ENCODE results near the gene WDR1.

DNA sequence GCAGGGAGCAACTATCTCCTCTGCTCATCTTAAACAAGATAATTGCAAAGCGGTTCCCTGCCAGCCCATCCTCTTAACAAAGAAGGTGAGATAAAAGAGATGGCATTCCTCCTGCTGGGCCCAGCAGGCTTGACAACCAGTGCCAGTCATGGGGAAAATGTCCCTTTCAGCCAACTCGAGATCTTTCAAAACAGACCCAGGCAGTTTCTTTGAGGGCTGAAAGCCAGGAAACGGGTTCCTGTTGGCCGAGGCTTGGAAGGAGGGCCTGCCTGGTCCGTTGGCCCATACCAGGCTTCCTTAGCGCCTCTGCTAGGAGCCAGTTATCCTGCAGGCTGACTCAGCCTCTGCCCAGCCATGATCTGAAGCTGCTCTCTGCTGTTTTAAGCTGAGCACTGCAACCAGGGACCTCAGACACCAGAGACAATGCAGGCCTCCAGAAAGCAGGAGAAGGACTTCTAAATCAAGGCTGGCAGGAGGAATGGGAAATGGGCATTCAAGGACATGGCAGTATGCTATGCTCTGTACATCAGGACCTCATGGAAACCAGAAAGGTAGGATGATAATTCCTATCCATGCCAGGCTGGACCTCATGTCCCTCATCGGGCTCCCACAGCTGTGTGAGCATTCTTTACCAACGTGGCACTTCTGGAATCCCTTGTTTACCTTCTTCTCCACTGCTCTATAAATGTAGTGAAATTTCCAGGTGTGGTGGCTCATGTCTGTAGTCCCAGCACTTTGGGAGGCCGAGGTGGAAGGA, 52.9 kb downstream of the WDR1 start:
- TF ChIP-seq, protein P1, sequence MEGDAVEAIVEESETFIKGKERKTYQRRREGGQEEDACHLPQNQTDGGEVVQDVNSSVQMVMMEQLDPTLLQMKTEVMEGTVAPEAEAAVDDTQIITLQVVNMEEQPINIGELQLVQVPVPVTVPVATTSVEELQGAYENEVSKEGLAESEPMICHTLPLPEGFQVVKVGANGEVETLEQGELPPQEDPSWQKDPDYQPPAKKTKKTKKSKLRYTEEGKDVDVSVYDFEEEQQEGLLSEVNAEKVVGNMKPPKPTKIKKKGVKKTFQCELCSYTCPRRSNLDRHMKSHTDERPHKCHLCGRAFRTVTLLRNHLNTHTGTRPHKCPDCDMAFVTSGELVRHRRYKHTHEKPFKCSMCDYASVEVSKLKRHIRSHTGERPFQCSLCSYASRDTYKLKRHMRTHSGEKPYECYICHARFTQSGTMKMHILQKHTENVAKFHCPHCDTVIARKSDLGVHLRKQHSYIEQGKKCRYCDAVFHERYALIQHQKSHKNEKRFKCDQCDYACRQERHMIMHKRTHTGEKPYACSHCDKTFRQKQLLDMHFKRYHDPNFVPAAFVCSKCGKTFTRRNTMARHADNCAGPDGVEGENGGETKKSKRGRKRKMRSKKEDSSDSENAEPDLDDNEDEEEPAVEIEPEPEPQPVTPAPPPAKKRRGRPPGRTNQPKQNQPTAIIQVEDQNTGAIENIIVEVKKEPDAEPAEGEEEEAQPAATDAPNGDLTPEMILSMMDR (IDR thresholded peaks at IDR 0.05) = peak; percentile 67 to 86 (median 78)
- no peak for TF ChIP-seq POLR2A (IDR thresholded peaks at IDR 0.05)
